C4-2B (cell line): ENCODE measurements around the gene CNPPD1.

Source experiments
- ZFX ChIP-seq: fragments of 450-650 bp; IDR thresholded peaks from 2 replicates; pipeline ENCODE4 v1.6.1; 2017
- TF ChIP-seq, protein P1 (sequence below): fragments of 450-650 bp; conservative IDR thresholded peaks from 2 replicates; pipeline ENCODE4 v1.5.1; 2017; ENCODE audit warnings: mild to moderate bottlenecking

- TF ChIP-seq, protein P1, sequence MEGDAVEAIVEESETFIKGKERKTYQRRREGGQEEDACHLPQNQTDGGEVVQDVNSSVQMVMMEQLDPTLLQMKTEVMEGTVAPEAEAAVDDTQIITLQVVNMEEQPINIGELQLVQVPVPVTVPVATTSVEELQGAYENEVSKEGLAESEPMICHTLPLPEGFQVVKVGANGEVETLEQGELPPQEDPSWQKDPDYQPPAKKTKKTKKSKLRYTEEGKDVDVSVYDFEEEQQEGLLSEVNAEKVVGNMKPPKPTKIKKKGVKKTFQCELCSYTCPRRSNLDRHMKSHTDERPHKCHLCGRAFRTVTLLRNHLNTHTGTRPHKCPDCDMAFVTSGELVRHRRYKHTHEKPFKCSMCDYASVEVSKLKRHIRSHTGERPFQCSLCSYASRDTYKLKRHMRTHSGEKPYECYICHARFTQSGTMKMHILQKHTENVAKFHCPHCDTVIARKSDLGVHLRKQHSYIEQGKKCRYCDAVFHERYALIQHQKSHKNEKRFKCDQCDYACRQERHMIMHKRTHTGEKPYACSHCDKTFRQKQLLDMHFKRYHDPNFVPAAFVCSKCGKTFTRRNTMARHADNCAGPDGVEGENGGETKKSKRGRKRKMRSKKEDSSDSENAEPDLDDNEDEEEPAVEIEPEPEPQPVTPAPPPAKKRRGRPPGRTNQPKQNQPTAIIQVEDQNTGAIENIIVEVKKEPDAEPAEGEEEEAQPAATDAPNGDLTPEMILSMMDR: no peak
- TF ChIP-seq ZFX: no peak
Measured at GRCh38 chr2:219219784-219220532, 43.2 kb upstream of the CNPPD1 start.
